NCI-H146 treated with DMSO at 0.1 percent for 48 hours (cell line): Measurements from ENCODE around the gene LGALS7B.
"Not testable (repeated sequence)": the region's sequence is repeated elsewhere in the genome, so short reads cannot be mapped to it uniquely, and the experiment has no call there.

ENCODE experiments used
- DNase-seq: peaks from one replicate; lab custom pipeline; 2025; ENCODE audit not compliant: unreplicated experiment; lab: John Stamatoyannopoulos, UW

LGALS7B gene

GRCh38 chr19:38788478-38789243 is at the start of gene LGALS7B:
TSS of gene LGALS7B (plus strand) at chr19:38789200. CDS start at chr19:38789227, 27 bp downstream.
- no peak for DNase-seq

GRCh38 chr19:38739440-38740256 is 49.4 kb upstream of the LGALS7B start:
- DNase-seq: no peak

- DNase-seq: no peak
These were observed 48.8 kb upstream of the LGALS7B start for GRCh38 chr19:38740257-38740592.

- DNase-seq: no peak
These were observed 48.1 kb upstream of the LGALS7B start for GRCh38 chr19:38740932-38741331.

- DNase-seq: no peak
These were observed 47.3 kb upstream of the LGALS7B start for GRCh38 chr19:38741670-38742069.

DNA sequence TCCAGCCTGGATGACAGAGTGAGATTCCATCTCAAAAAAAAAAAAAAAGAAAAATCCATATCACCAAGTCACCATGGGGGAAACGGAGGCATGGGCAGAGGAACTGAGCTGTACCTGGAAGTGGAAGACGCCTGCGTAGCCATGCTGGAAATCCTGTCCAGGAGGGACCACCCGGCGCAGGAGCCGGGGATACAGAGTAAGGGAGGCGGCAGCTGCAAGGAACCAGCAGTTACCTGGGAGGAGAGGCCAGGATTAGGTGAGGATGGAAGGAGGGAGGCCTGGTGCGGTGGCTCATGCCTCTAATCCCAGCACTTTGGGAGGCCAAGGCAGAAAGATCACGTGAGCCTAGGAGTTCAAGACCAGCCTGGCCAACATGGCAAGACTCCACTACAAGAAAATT is 46.7 kb upstream of the LGALS7B start:
- no peak for DNase-seq

GRCh38 chr19:38742906-38743305 is 46.1 kb upstream of the LGALS7B start:
- no peak for DNase-seq

- DNase-seq: no peak
These were observed 45.4 kb upstream of the LGALS7B start for GRCh38 chr19:38743394-38744297.

DNA sequence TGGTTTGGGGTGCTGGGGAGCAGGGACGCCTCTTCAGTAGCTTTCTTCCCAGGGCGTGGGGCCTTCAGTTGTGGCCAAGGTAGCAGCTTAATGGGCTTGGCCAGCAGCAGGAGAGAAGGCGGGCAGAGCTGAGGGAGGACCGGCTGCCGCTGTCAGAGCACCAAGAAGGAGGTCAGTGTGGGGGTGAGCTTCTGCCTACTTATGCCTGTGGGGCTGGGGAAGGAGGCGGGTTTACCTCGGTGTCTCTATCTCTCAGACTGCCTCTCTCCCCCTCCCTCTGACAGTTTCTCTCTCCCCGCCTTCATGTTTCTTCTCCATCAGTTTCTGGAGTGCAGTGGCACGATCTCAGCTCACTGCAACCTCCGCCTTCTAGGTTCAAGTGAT is 44.7 kb upstream of the LGALS7B start, which contains the start of gene CAPN12:
Gene CAPN12 (minus strand): TSS at position 177 of the 384 bp plus-strand sequence. CDS start 309 bp downstream, outside the sequence.
- no peak for DNase-seq

- no peak for DNase-seq
These were observed 44.1 kb upstream of the LGALS7B start for GRCh38 chr19:38744874-38745273.

- DNase-seq: no peak
These were observed 43.7 kb upstream of the LGALS7B start for GRCh38 chr19:38745316-38745715.

GRCh38 chr19:38753783-38754182 is 35.2 kb upstream of the LGALS7B start:
- DNase-seq: not testable (repeated sequence)

GRCh38 chr19:38754196-38754595 is 34.8 kb upstream of the LGALS7B start:
- not testable (repeated sequence) for DNase-seq

DNA sequence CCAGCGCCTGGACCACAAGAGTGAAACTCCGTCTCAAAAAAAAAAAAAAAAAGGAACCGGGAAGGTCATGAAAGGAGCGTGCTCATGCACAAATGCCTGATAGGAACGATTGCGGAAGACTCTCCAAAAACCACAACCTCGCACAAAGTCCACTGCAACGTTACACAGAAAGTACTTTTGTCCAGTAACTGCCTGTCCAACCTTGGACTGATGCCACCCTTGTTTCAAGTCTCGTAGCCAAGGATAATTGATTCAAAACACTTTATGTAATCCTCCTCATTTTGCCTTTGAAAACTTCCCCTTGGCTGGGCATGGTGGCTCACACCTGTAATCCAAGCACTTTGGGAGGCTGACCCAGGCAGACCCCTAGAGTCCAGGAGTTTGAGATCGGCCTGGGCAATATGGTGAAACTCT is 29.4 kb upstream of the LGALS7B start:
- DNase-seq: no peak

- not testable (repeated sequence) for DNase-seq
These were observed 28.0 kb upstream of the LGALS7B start for GRCh38 chr19:38760805-38761517.

DNA sequence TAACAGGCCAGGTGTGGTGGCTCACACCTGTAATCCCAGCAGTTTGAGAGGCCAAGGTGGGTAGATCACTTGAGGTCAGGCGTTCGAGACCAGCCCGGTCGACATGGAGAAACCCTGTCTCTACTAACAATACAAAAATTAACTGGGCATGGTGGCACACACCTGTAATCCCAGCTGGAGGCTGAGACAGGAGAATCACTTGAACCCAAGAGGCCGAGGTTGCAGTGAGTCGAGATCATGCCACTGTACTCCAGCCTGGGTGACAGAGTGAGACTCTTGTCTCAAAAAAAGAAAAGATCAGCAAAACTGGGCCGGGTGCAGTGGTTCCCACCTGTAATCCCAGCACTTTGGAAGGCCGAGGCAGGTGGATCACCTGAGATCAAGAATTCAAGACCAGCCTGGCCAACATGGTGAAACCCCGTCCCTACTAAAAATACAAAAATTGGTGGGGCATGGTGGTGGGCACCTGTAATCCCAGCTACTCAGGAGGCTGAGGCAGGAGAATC is 27.1 kb upstream of the LGALS7B start:
- not testable (repeated sequence) for DNase-seq

GRCh38 chr19:38763795-38764220 is 25.2 kb upstream of the LGALS7B start:
- no peak for DNase-seq

GRCh38 chr19:38765214-38765613 is 23.8 kb upstream of the LGALS7B start:
- DNase-seq: no peak

- DNase-seq: no peak
These were observed 22.5 kb upstream of the LGALS7B start for GRCh38 chr19:38766276-38767047.
